Stimulated activated CD4-positive, alpha-beta T cell treated with anti-CD3 and anti-CD28 coated beads, Interleukin-15, amount 100 ng/mL, for 1 hour (primary cell): ENCODE data around the gene LCE1C.

ENCODE experiments used
- DNase-seq, 2 donors: peaks; one replicate each; pipeline ENCODE4 v3.0.0-alpha.2; 2020; ENCODE audit warnings: low read depth in 1 of 2, low spot score in 1 of 2

LCE1C gene

GRCh38 chr1:152760551-152761190 lies 45.8 kb downstream of the LCE1C start:
- no peak for DNase-seq

- no peak for DNase-seq
These were observed 46.8 kb downstream of the LCE1C start for GRCh38 chr1:152759453-152760173.

- DNase-seq, result no peak
These were observed 47.8 kb downstream of the LCE1C start for GRCh38 chr1:152758636-152759035.

GRCh38 chr1:152757747-152758146 lies 48.7 kb downstream of the LCE1C start, which contains the start of gene KPRP:
Gene KPRP, plus strand, starts transcription at chr1:152758025. Its CDS starts 1,564 bp downstream, at chr1:152759589.
- DNase-seq, result no peak

GRCh38 chr1:152756872-152757271 lies 49.6 kb downstream of the LCE1C start:
- no peak for DNase-seq
